GM21367 (cell line): ENCODE measurements around the gene AMOTL1.

Source experiments
- ATAC-seq: cut with Tn5 transposase; IDR thresholded peaks from one replicate; pipeline ENCODE4 v1.9.1; 2021; ENCODE audit not compliant: unreplicated experiment

Gene AMOTL1

GRCh38 chr11:94871491-94872185 lies 103.5 kb downstream of the AMOTL1 start:
- no peak for ATAC-seq

GRCh38 chr11:94873916-94874540 lies 105.9 kb downstream of the AMOTL1 start:
- no peak for ATAC-seq

GRCh38 chr11:94876222-94876621 lies 108.1 kb downstream of the AMOTL1 start:
- ATAC-seq: no peak

DNA sequence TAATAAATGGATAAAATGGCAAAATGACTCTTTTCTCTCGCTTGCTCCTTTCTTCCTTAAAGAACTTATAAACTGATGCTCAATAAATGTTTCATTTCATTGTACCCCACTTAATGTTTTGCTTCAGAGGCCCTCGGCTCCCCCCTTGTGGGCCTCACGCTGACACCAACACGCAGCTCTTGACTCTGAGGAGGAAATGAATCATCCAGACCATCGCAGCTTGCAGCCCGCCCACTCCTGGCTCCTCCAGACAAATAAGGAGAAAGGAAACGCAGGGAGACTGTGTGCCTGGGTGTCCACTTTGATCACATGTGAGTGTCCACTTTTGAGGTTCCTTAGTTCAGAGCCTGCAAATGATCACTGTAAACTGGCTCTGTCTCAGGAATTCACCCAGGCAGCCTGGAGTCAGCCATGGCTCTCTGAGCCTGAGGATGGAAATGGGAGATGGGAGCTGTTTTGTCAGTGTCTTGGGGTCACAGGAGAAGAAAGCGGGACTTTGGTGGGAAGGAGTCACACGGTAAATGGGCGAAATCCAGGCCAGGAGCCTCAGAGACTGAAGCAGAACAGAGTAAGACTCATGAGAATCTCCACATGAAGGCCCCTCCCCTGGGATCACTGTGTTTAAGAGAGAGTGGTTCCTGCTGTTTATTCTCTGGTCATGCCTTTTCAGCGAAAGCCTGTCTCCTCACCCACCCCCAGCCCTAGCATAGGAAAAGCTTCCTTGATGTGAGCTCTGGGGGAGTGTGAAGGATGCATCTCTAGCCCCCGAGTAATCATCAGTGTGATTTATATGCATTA lies 108.7 kb downstream of the AMOTL1 start:
- peak; percentile 95 for ATAC-seq

- ATAC-seq: no peak
These were observed 109.5 kb downstream of the AMOTL1 start for GRCh38 chr11:94877443-94878200.

DNA sequence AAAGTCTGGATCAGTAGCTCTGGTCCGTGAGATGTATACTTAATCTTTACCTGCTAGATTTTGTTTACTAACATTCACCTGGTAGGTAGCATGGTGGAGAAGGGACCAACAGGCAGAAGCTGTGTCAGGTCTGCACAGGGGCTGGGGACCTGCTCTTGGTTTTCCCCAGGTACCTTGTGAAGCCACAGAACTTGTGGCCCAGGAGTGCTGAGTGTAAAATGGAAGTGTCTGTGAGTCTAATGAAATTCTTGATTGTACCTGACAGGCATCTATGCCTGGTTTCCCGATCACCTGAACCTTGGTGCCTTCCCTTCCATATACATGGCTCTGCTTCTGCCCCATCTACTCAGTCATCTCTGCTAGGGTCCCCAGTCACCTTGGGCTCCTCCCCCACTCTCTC lies 110.8 kb downstream of the AMOTL1 start:
- no peak for ATAC-seq

DNA sequence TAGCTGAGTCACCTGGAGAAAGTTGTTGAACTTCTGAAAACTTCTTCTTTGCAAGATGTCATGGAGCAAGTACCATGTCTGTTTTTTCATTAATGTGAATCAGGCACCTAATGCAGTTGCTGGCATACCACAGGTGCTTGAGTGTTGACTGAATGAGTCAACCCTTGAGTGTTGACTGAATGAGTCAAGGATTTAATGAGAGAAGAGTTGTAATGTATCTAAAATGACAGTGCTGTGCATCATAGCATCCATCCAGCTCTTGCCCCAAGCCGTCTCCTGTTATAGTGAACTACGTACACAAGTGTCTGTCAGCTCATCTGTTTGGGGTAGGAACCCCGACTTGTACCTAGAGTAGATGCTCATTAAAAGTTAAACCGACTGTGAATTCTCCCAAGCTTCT lies 112.1 kb downstream of the AMOTL1 start:
- ATAC-seq: no peak

GRCh38 chr11:94882931-94883330 lies 114.8 kb downstream of the AMOTL1 start:
- no peak for ATAC-seq

DNA sequence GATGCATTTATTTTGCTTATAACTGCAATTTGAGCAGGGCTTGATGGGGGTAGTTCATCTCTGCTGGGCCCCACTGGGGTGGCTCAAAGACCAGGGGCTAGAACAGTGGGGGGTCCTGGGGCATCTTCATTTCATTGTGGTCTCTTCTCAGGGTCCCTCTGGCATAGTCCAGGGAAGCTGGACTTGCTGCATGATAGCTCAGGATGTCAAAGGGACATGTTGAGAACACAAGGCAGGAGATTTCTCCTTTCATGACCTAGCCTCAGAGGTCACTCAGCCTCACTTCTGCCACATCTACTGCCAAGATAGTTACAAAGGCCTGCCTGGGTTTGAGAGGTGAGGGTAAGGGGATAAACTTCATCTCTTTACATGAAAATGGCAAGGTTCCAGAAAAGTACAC lies 115.7 kb downstream of the AMOTL1 start:
- ATAC-seq: no peak

DNA sequence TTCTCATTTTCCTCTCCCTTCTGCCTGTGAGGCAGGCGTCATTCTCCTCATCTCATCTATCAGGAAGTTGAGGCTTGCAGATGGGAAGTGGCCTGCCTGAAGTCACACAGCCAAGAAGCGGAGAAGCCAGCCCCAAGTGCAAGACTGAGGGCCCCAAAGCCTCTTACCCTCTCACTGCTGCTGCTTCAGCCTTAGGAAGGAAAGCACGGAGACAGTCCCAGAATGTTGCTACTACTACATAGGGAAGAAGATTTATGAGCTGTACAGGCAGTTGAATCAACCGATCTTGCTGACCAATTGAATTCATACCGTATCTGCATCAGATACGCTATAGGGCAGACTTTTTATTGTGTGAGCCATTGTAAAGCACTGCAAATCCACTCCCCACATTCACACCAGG lies 116.2 kb downstream of the AMOTL1 start:
- ATAC-seq: peak; percentile 38

DNA sequence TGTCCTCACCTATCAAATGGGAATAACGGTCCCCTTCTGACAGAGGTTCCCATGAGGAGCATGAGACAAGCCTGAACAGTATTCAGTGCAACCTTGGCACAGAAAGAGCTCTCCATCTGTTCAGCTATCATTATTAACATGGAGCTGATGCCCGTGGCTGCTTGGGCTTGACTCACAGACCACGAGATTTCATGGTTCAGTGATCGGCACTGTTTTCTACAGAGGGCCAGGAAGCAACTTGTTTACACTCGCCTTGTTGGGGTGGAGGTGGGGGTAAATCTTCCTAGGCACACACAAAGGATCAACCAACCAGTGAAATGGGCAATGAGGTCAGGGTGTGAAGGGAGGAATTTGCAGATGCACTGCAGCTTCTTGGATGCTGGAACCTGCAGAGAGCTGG lies 117.0 kb downstream of the AMOTL1 start:
- peak; percentile 78 for ATAC-seq

DNA sequence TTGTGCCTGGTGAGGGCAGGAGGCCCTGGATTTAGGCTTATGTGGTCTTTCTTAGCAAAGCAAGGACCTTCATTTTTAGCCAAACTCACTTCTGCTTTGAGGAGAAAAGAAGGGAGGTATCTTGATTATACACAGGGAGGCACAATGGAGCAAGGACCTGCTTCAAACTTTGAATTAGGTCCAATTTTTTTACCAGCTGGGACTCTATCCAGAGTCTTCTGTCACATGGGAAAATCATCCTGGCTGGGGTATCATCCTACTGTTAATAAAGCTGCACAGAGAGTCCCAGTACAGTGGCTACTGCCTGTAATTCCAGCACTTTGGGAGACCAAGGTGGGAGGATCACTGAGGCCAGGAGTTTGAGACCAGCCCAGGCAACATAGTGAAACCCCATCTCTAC lies 117.4 kb downstream of the AMOTL1 start:
- ATAC-seq: no peak

- no peak for ATAC-seq
These were observed 120.0 kb downstream of the AMOTL1 start for GRCh38 chr11:94888204-94888603.

DNA sequence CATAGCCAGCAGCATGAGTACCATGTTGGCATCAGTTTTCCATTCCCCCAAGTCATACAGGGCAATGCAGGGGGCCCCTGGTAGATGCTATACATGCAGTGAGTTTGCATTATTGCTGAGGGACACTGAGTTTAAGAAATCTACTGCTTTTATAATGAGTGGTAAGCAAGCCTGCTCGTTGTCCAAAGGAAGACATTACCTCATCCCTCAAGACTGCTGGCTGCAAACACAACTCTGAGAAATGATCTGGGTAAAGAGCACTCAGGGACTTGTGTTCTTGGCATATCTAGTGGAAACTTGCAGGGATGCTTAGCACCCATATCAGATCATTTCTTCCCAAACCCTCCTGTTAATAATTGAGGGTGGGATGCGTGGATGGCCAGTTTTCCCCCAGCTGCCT lies 127.3 kb downstream of the AMOTL1 start:
- ATAC-seq: no peak

GRCh38 chr11:94895971-94896370 lies 127.8 kb downstream of the AMOTL1 start:
- ATAC-seq: no peak

GRCh38 chr11:94897330-94897768 lies 129.2 kb downstream of the AMOTL1 start:
- peak; percentile 51 for ATAC-seq

GRCh38 chr11:94907226-94907625 lies 139.1 kb downstream of the AMOTL1 start:
- no peak for ATAC-seq

DNA sequence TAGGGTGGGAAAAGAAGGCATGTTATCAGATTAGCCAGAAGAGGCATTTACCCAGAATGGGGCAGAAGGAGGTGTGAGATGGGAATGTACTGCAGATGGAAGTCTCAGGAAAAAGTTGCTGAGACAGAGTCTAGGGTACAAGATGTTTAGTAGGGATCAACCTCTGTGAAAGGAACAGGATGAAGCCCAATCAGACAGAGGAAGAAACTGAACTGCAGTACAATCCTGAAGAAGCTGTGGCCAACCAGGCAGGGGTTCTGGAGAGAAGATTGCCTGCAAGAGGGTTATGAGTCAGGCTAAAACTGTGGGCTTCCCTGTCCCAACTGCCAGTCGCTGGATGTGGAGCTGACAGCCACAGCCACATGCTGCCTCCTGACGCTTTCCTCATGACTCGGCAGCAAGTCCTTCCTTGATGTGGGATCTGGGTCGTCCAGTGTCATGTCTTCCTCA lies 141.2 kb downstream of the AMOTL1 start:
- no peak for ATAC-seq

- no peak for ATAC-seq
These were observed 142.1 kb downstream of the AMOTL1 start for GRCh38 chr11:94910270-94910669.

DNA sequence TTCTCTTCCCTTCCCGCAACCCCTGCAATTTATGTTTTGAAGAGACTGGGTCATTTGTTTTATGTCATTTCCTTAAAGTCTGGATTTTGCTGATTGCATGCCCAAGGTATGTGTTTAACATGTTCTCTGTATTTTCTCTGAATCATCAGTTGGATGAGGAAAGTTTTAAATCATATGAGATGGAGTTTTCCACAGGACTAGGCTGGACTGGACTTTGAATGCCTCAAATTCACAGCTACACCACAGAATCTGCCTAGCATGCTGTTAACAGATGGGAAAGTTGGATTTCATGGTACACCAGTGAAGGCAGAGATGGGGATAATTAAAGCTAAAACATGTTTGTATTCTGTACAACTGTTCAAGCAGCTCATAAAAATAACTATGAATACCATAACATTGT lies 142.6 kb downstream of the AMOTL1 start:
- ATAC-seq: no peak

- ATAC-seq: no peak
These were observed 144.7 kb downstream of the AMOTL1 start for GRCh38 chr11:94912806-94913205.
